Breast epithelium (tissue), 3 donors: ENCODE data around the gene S100A14.

ENCODE experiments used
- CTCF ChIP-seq, 3 donors: fragments of 450-650 bp; IDR thresholded peaks; one replicate each; pipeline ENCODE4 v1.5.1; 2016 to 2017; ENCODE audit warnings: antibody characterized with exemption in 3 of 3, mild to moderate bottlenecking in 3 of 3, moderate library complexity in 3 of 3
- POLR2A ChIP-seq: fragments of 450-650 bp; IDR thresholded peaks from one replicate; pipeline ENCODE4 v1.6.1; 2016; ENCODE audit warnings: antibody characterized with exemption, mild to moderate bottlenecking, moderate library complexity
- POLR2AphosphoS5 ChIP-seq, 3 donors: sonication (generic); formaldehyde crosslinking; IDR thresholded peaks; one replicate each; pipeline ENCODE4 v1.6.1; 2017; ENCODE audit warnings: antibody characterized with exemption in 3 of 3

- TF ChIP-seq CTCF (IDR thresholded peaks at IDR 0.05) (no peak), POLR2AphosphoS5 (IDR thresholded peaks at IDR 0.05) (no peak), POLR2A (no peak)
These were observed 31.2 kb upstream of the S100A14 start for GRCh38 chr1:153647346-153647714.
